NCI-H748 treated with DMSO at 0.1 percent for 48 hours (cell line): ENCODE results near the gene FMNL2.
"Not testable (repeated sequence)": the region's sequence is repeated elsewhere in the genome, so short reads cannot be mapped to it uniquely, and the experiment has no call there.

Source experiments
- DNase-seq: peaks from one replicate; lab custom pipeline; 2025; lab: John Stamatoyannopoulos, UW

FMNL2 gene

GRCh38 chr2:152470861-152471854, 136.2 kb downstream of the FMNL2 start:
- no peak for DNase-seq

GRCh38 chr2:152472481-152472887, 137.5 kb downstream of the FMNL2 start:
- DNase-seq: no peak

- no peak for DNase-seq
These were observed 138.3 kb downstream of the FMNL2 start for GRCh38 chr2:152473151-152473857.

GRCh38 chr2:152474523-152474922, 139.5 kb downstream of the FMNL2 start:
- not testable (repeated sequence) for DNase-seq

GRCh38 chr2:152475982-152476381, 141.0 kb downstream of the FMNL2 start:
- no peak for DNase-seq

GRCh38 chr2:152477347-152478092, 142.5 kb downstream of the FMNL2 start:
- DNase-seq: no peak

- DNase-seq: no peak
These were observed 144.3 kb downstream of the FMNL2 start for GRCh38 chr2:152479282-152479681.

GRCh38 chr2:152480821-152481399, 145.9 kb downstream of the FMNL2 start:
- no peak for DNase-seq

- DNase-seq: no peak
These were observed 147.1 kb downstream of the FMNL2 start for GRCh38 chr2:152481881-152482583.

- no peak for DNase-seq
These were observed 148.5 kb downstream of the FMNL2 start for GRCh38 chr2:152483276-152484063.

- DNase-seq: no peak
These were observed 151.2 kb downstream of the FMNL2 start for GRCh38 chr2:152485954-152486736.

- DNase-seq: no peak
These were observed 151.9 kb downstream of the FMNL2 start for GRCh38 chr2:152486737-152487400.

- DNase-seq: no peak
These were observed 153.1 kb downstream of the FMNL2 start for GRCh38 chr2:152488075-152488474.

- DNase-seq: no peak
These were observed 154.4 kb downstream of the FMNL2 start for GRCh38 chr2:152489364-152489763.

- no peak for DNase-seq
These were observed 155.9 kb downstream of the FMNL2 start for GRCh38 chr2:152490686-152491455.

- DNase-seq: no peak
These were observed 157.2 kb downstream of the FMNL2 start for GRCh38 chr2:152492131-152492530.

GRCh38 chr2:152492911-152493310, 157.9 kb downstream of the FMNL2 start:
- no peak for DNase-seq

- no peak for DNase-seq
These were observed 158.4 kb downstream of the FMNL2 start for GRCh38 chr2:152493417-152493816.
